Lung (tissue), 12 donors: Measurements from ENCODE around the gene FNDC10. TPM values are rescaled to one million over a fixed set of nuclear protein-coding genes. Genes with fewer than 3 reads are reported as not detected.

Source experiments
- ATAC-seq: fragments of 200-7000 bp; cut with Tn5 transposase; one replicate; pipeline ENCODE4 v1.9.1; 2020; ENCODE audit warnings: moderate number of reproducible peaks; ENCODE audit not compliant: insufficient read depth, low FRiP score
- DNase-seq, 3 donors: peaks; one replicate each; pipeline ENCODE4 v3.0.0-alpha.2; 2013 to 2017
- H3K27ac ChIP-seq, 2 donors: one replicate each; pipeline ENCODE4 v1.5.1; 2013; ENCODE audit warnings: mild to moderate bottlenecking in 2 of 2, moderate library complexity in 2 of 2, control low read depth in 1 of 2, inconsistent platforms in 1 of 2, low read depth in 1 of 2, low read length in 1 of 2
- H3K27me3 ChIP-seq, 3 donors: one replicate each; pipeline ENCODE4 v1.5.1; 2013; ENCODE audit warnings: low read length in 2 of 3; ENCODE audit not compliant: control insufficient read depth in 3 of 3, insufficient read depth in 3 of 3
- H3K36me3 ChIP-seq, 4 donors: one replicate each; pipeline ENCODE4 v1.5.1; 2013; ENCODE audit warnings: low read length in 4 of 4, mild to moderate bottlenecking in 1 of 4, moderate library complexity in 1 of 4; ENCODE audit not compliant: control insufficient read depth in 4 of 4, insufficient read depth in 4 of 4
- H3K4me1 ChIP-seq, 5 donors: one replicate each; pipeline ENCODE4 v1.5.1; 2013; ENCODE audit warnings: low read length in 5 of 5, mild to moderate bottlenecking in 2 of 5, moderate library complexity in 1 of 5; ENCODE audit not compliant: control insufficient read depth in 5 of 5, insufficient read depth in 5 of 5
- H3K4me3 ChIP-seq: one replicate; pipeline ENCODE4 v1.5.1; 2013; ENCODE audit warnings: mild to moderate bottlenecking, control low read depth, moderate library complexity
- H3K9ac ChIP-seq, 2 donors: one replicate each; pipeline ENCODE4 v1.5.1; 2013; ENCODE audit warnings: low read length in 2 of 2, control low read depth in 1 of 2; ENCODE audit not compliant: insufficient read depth in 1 of 2
- H3K9me3 ChIP-seq, 4 donors: one replicate each; pipeline ENCODE4 v1.5.1; 2013; ENCODE audit warnings: low read length in 3 of 4, mild to moderate bottlenecking in 1 of 4, moderate library complexity in 1 of 4; ENCODE audit not compliant: control insufficient read depth in 4 of 4, insufficient read depth in 3 of 4
- WGBS, 2 donors: extraction: QIAGEN DNeasy Blood & Tissue Kit; methylation state at CpG; one replicate each; pipeline ENCODE4 v1.1.7; 2013; 5-methylcytosine and 5-hydroxymethylcytosine counted together
- polyA plus RNA-seq, 2 donors: library from polyadenylated mRNA; stranded (reverse); fragments of 200-250 nt; gene quantifications; one replicate each; pipeline ENCODE4 v1.2.1, GENCODE V29; 2013
- total RNA-seq, 2 donors: library from RNA; depleted of rRNA in 1 of 2; stranded (reverse); fragments of >200 nt in 1 of 2; gene quantifications; one replicate each; pipeline ENCODE4 v1.2.1, GENCODE V29; 2014 to 2021
- TF ChIP-seq, protein P1 (sequence below): IDR thresholded peaks from 2 replicates; pipeline ENCODE4 v1.5.1; 2012; ENCODE audit warnings: mild to moderate bottlenecking; ENCODE audit errors: control extremely low read depth, extremely low read depth
- donor health status: control.
- donor health status: control.
- donor health status: Bipolar disorder and iron deficiency.
- donor health status: healthy.
- donor health status: DM: yes; HTN: yes; CAD: no.

Gene FNDC10
- total and polyA plus RNA-seq, 4 donors = 0.40 to 12.8 (median 6.6) TPM

DNA sequence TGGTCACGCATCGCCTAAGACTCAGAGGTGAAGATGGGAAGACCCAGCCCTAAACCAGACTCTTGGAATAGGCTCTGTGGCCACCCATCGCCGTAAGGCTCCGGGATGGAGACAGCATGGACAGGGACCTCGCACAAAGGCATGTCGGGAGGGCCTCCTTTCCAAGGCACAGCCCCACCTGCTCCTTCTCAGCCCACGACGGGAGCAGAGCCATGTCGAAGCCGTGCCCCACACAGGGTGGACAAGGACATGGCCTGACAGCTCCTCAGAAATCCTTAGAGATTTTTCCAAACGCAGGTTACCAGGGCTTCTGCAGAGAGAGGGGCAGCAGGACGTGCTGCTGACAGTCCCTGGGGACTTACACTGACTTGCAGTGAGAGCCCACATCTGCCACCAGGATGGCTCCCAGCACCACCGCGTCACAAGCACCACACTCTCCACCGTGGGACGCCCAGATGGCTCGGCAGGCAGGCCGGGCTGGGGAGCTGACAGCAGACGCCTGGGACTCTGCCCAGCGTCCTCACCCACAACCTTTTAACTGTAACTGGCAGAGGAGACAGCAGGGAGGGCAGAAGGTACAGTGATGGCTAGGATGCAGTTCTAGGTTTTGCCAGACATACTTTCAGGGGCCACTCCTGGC lies 37.3 kb downstream of the FNDC10 start:
- WGBS, 2 donors = 91 to 94% methylated on average over 21 of the region's 21 CpGs
- Histone ChIP-seq H3K36me3 (peaks cover 10 to 39% (median 28%) of the 10 kb centered on the region in 4 donors), H3K27ac (peak overlapping the region in 1 of 2 donors; percentile 37), H3K4me3 (no peak overlapping the region), H3K4me1 (peaks cover 0 to 10% (median 0%) of the 10 kb centered on the region in 5 donors), H3K9ac (no peak overlapping the region), H3K27me3 (no peaks in the 10 kb centered on the region), H3K9me3 (no peaks in the 10 kb centered on the region)
- TF ChIP-seq, protein P1, sequence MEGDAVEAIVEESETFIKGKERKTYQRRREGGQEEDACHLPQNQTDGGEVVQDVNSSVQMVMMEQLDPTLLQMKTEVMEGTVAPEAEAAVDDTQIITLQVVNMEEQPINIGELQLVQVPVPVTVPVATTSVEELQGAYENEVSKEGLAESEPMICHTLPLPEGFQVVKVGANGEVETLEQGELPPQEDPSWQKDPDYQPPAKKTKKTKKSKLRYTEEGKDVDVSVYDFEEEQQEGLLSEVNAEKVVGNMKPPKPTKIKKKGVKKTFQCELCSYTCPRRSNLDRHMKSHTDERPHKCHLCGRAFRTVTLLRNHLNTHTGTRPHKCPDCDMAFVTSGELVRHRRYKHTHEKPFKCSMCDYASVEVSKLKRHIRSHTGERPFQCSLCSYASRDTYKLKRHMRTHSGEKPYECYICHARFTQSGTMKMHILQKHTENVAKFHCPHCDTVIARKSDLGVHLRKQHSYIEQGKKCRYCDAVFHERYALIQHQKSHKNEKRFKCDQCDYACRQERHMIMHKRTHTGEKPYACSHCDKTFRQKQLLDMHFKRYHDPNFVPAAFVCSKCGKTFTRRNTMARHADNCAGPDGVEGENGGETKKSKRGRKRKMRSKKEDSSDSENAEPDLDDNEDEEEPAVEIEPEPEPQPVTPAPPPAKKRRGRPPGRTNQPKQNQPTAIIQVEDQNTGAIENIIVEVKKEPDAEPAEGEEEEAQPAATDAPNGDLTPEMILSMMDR = no peak
- DNase-seq (no peak), ATAC-seq (no peak)

DNA sequence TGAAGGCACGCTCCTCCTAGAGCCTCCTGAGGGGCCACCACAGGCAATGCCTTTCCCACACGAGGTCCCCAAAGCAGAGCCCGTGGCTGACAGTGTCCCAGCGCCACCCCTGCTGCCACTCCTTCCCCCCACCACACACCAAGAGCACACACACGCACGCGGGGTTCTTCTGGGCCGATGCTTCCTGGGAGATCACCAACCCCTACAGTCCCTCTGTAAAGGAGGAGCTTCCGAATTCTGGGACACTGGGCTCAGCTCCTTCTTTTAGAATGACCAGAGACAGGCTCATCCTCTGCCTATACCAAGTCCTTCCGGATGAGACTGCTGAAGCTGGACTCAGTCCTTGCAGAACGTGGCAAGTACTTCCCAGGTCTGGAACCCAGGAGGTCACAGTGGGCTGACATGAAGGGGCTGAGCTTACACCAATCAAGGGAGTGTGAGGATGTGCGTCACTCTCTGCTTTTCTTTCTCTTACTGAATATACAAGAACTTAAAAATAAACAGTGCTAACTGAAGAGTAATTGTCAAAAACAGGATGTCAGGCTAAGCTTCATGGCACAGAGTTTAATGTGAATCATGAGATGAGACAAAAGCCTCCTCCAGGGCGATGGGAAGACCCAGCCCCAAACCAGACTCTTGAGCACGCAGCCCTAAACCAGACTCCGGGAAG lies 38.0 kb downstream of the FNDC10 start:
- ATAC-seq = no peak
- TF ChIP-seq, protein P1 = no peak
- Histone ChIP-seq H3K4me1 (peaks cover 0 to 10% (median 0%) of the 10 kb centered on the region in 5 donors), H3K36me3 (peaks cover 10 to 39% (median 28%) of the 10 kb centered on the region in 4 donors), H3K27me3 (no peaks in the 10 kb centered on the region), H3K9me3 (no peaks in the 10 kb centered on the region), H3K4me3 (no peak overlapping the region), H3K9ac (no peak overlapping the region), H3K27ac (peak overlapping the region in 1 of 2 donors; percentile 37)
- WGBS, 2 donors = 80 to 94% methylated on average over 15 of the region's 15 CpGs
- no peak for DNase-seq

DNA sequence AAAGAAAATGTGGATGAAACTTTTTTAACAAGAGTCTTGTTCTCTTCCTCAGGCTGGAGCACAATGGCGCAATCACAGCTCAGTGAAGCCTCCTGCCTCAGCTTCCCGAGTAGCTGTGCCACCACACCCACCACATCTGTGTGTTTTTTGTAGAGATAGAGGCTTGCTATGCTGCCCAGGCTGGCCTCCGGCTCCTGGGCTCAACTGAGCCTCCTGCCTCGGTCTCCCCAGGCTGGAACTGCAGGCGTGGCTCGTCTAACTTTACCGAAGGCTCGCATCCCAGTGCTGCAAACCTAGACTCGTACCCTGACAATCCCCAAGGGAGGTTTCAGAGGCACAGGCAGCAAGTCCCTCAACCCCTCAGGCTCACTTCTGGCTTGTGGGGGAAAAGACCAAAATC lies 39.8 kb downstream of the FNDC10 start:
- Histone ChIP-seq H3K27me3 (no peaks in the 10 kb centered on the region), H3K9me3 (no peaks in the 10 kb centered on the region), H3K4me1 (peaks cover 0 to 10% (median 0%) of the 10 kb centered on the region in 5 donors), H3K36me3 (peaks cover 10 to 37% (median 21%) of the 10 kb centered on the region in 4 donors), H3K27ac (no peak overlapping the region), H3K4me3 (no peak overlapping the region), H3K9ac (no peak overlapping the region)
- no peak for DNase-seq
- TF ChIP-seq, protein P1 = no peak
- ATAC-seq = no peak
- WGBS, 2 donors = 89 to 94% methylated on average over 9 of the region's 9 CpGs
